Measurements from ENCODE around the gene TRIM68.

TRIM68 gene

DNA sequence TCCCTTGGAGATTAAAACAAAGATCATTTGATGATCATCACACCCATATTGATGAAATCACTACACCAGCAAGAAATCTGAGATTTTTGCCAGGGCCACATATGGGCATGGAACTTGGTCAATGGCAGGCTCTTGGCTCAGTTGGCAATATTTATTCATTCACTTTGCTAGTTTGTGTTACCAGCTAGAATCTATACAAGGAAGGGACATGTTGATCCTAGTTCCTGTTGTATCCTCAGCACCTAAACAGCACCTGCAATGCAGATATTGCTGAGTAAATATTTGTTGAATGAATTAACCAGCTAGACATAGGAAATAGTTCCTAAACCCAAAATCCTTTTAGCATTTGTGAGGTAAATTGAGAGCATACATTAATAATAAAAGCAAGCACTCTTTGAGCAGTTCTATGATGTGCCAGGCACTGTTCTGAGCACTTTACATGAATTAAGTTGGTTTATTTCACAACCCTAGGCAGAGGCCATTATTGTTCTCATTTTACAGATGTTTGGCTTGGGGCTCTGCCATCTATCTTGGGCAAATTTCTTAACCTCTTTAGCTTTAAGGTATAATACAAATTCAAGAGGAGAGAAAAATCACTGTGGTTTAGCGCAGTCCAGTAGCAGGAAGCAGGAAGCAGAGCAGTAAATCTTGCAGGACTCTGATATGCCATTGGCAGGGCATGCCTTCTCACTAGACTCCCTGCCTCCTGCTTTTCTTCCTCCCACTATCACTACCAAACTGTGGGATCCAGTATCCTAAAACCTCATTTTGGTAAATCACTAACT is 1.6 kb downstream of the TRIM68 start:
- no peak for DNase-seq

DNA sequence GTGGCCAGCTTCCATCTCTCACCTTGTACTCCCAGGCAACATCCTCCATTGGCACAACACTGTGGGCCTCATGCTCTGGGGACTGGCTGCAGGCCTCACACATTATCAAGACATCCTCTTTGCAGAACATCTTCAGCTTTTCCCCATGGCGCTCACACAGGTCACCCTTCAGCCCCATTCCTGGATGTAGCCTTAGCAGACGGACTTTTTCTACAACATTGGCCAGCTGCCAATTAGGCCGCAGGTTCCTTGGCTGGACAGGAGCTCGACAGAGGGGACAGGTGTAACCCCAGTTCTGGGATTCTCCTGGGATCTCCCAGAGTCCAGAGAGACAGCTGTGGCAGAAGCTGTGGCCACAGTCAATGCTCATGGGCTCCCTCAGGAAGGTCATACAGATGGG is 3.0 kb downstream of the TRIM68 start:
- DNase-seq = no peak

DNA sequence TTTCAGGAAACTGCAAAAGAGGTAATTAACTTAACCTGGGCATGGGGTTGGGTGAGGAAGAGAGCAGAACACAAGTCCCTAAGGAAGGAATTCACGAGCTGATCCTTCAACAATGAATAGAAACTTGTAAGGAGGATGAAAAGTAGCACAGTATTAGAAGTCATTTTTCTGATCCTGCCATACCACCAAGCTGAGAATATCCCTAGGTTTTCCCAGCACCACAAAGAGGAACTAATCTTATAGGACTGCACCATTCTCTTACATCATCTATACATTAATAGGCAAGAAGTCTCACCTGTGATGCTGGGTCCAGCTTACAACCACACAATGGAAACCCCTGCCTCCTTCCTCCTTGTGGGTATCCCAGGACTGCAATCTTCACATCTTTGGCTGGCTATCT is 14.3 kb downstream of the TRIM68 start, which contains the start of gene OR52I1:
TSS of gene OR52I1 (plus strand) at position 301 of the 400 bp plus-strand sequence. CDS start at position 301, 0 bp downstream.
- DNase-seq = no peak

DNA sequence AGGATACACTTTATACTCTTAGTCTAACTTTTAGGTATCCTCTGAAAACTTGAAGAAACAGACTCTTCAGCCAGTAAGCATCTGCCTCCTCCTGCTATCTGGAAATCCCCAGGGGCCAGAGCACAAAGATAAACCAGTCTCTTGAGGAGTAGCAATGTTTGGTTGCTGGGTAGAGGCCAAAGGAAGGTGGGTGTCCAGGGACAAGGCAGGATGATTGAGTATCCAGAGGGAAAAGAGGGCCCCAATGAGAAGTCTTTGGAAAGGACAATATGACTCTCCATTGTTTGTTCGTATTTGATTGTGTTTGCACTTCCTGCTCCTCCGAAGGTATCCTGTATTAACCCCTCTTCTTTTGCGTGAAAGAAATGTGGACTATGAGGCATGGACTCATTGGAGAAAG is 19.0 kb downstream of the TRIM68 start:
- no peak for DNase-seq

DNA sequence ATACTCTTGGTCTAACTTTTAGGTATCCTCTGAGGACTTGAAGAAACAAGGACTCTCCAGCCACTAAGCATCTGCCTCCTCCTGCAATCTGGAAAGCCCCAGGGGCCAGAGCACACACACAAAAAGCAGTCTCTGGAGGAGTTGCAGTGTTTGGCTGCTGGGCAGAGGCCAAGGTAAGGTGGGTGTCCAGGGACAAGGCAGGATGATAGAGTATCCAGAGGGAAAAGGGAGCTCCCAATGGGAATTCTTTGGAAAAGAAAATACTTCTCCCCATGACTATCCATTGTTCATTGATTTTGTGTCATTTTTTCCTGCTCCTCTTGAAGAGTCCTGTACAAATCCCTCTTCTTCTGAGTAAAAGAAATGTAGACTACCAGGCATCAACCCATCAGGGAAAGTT is 26.6 kb downstream of the TRIM68 start, which contains the start of gene OR52I2:
TSS of gene OR52I2 (plus strand) at position 301 of the 400 bp plus-strand sequence.
- DNase-seq = no peak

DNA sequence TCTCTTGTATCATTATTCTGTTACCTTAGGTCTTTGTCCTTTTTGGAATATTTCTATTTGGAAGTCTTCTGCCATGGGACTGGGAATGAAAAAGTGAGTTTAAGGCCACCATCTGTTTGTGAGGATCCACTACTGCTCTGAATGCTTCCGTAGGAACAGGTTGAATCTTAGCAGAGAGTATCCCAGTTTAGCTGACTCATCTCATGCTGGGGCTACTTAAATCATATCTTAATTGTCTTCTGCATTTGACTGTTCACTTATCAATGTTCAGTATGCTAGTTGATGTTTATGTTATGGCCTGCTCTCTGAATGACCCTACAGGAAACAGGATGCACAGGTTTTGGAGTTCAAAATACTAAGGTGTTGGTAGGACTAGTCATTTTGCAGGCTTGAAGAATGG is 27.9 kb downstream of the TRIM68 start:
- DNase-seq = no peak

DNA sequence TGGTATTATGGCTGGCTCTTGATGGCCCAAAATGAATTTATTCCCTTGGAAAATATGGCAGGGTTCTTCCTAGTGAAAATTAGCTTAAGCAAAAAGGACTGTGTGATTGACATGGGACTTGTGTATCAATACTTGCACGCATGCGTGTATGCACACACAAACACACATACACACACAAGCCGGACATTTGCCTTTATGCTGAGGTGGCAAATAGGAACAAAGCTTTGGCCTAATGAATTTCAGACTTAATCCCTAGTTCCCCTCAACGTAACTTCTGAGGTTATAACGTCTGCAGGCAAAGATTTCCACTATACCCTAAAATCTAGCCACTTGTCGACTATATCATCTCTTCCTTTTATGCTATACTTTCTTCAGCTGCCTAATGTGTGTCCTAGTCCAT is 29.4 kb downstream of the TRIM68 start:
- DNase-seq = no peak

DNA sequence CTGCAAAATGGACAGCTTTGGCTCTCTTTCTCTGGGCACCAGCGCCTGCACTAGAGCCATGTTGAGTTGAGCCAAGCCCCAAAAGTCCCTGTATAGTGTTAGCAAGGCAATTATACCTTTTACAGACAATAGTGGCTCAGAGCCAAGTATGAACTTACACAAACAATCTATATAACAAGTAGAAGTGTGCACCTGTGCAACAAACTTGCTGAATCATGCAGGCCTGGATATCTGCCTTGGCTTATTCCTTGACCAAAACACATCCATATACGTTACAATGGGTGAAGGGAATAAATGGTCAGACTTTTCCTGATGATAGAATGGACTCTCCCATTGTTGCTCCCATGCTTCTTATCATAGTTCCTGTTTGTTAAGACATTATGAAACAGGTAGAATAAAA is 30.3 kb downstream of the TRIM68 start:
- no peak for DNase-seq

DNA sequence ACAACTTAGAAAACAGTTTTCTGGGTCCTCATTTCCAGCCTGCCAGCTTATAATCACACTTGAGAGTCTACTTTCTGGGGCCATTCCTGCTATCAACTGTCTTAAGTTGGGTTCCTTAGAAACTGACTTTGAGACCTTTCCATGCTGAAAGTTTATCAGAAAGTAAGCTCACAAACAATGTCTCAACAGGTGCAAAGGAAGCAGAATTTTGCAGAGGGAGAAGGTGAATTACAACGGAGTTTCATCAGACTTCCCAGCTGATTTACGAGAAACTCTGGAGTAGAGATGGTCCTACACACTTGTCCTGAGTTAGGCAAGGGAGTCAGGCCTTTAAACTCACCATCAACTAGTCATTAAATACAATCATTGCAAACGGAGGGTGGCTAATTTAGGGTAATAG is 31.2 kb downstream of the TRIM68 start:
- DNase-seq = no peak

DNA sequence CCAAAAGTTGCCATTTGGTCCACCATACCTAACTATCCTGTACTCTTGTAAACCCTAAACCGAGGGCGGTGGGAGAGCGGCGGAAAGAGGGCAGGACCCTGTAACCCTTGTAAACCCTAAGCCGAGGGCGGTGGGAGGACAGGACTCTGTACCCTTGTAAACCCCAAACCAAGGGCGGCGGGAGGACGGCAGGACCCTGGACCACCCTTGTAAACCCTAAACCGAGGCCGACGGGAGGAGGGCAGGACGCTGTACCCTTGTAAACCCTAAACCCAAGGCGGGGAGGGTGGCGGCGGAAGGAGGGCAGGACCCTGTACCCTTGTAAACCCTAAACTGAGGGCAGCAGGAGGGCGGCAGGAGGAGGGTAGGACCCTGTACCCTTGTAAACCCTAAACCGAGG is 39.0 kb downstream of the TRIM68 start:
- DNase-seq = no peak

DNA sequence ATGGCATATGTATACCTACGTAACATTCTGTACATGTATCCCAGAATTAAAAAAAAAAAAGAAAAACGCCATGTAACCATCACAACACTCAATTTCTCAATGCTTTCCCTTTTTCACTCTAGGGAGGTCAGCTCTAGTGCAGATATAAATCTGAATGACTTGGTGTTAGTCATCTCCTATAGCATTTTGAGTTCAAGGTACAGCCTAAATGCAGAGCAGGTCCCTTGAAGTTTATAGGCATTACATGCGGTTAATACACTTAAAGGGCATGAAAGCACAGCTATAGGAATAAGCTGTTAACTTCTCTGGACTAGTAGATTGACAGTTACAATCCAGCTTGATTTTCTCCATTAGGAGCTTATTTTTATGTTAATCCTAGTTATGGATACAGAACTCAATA is 42.7 kb downstream of the TRIM68 start:
- no peak for DNase-seq

DNA sequence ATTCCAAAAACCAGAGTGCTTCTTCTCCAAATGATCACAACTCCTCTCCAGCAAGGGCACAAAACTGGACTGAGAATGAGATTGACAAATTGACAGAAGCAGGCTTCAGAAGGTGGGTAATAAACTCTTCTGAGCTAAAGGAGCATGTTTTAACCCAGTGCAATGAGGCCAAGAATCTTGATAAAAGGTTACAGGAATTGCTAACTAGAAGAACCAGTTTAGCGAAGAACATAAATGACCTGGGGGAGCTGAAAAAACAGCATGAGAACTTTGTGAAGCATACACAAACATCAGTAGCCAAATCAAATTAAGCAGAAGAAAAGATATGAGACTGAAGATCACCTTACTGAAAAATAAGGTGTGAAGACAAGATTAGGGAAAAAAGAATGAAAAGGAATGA is 47.6 kb downstream of the TRIM68 start:
- no peak for DNase-seq

DNA sequence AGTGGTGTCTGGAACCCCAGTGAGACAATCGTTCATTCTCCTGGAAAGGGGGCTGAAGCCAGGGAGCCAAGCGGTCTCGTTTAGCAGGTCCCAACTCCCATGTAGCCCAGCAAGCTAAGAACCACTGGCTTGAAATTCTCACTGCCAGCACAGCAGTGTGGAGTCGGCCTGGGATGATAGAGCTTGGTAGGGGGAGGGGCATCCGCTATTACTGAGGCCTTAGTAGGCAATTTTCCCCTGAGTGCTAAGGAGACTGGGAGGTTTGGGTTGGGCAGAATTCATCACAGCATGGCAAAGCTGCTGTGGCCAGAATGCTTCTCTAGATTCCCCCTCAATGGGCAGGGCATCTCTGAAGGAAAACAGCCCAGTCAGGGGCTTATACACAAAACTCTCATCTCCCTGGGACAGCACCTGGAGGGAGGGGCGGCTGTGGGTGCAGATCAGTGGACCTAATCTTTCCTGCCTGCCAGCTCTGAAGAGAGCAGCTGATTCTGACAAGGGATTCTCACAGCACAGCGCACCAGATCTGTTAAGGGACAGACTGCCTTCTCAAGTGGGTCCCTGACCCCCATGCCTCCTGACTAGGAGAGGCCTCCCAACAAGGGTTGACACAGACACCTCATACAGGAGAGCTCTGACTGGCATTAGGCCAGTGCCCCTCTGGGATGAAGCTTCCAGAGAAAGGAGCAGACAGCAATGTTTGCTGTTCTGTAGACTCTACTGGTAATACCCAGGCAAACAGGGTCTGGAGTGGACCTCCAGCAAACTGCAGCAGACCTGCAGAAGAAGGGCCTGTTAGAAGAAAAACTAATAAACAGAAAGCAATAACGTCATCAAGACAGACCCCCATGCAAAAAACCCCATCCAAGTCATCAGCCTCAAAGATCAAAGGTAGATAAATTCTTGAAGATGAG is 48.2 kb downstream of the TRIM68 start:
- no peak for DNase-seq

DNA sequence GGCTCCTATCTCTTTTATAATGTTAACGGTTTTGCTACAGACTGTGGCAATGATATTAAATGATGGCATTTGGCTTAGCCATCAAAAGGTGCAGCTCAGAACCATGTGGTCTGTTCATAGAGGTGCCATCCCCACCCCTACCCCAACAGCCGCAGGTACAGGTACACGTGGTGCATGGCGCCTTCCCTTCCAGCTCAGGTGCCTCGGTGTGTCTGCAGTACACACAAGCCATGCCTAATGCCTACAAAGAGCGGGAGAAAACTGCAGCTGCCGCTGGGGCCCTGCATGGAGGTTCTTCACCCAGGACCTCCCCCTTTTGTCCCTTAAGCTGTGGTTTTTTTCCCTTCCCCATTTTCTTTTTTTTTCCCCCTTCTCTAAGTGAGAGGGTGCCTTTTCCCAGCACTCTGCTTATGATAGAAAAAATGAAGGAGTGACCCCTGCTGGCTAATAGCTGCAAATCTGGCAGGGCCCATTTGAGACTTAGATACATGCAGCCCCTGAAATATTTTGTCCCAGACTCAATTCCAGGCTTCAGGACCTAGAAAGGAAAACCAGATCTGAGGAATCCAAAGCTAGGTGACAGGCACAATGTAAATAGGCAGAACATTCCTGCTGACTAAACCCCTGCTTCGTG is 56.6 kb downstream of the TRIM68 start:
- DNase-seq = no peak
